ENCODE results near the gene ANTKMT.

The ANTKMT gene

GRCh38 chr16:766820-767640, 46.1 kb downstream of the ANTKMT start:
- no peak overlapping the region for H3K4me3 ChIP-seq (ENCODE audit: low read length)
- H3K27me3 ChIP-seq (ENCODE audit: insufficient read depth, low read length, poor library complexity), result no peaks in the 10 kb centered on the region
- H2BK15ac ChIP-seq (replicated peaks; ENCODE audit: low read depth), result no peak overlapping the region
- H2AK5ac ChIP-seq (ENCODE audit: low read length), result no peak overlapping the region
- DNase-seq, result no peak
- no peaks in the 10 kb centered on the region for H3K4me1 ChIP-seq (ENCODE audit: control insufficient read depth, low read depth, low read length)
- no peaks in the 10 kb centered on the region for H3K79me2 ChIP-seq (ENCODE audit: control insufficient read depth, insufficient read depth, low read length)
- no CpG with 5 or more reads among the region's 48 CpGs for WGBS (ENCODE audit: extremely low coverage, insufficient coverage, low lambda C conversion rate)
- H3K4ac ChIP-seq (ENCODE audit: low read depth, low read length), result no peak overlapping the region
- no peak overlapping the region for H3K4me2 ChIP-seq (ENCODE audit: low read length)
- H3K27ac ChIP-seq (ENCODE audit: low read depth, low read length), result no peak overlapping the region
- no peaks in the 10 kb centered on the region for H3K79me1 ChIP-seq (ENCODE audit: low read length)
- H2BK5ac ChIP-seq (ENCODE audit: low read length), result no peak overlapping the region
- H3K23ac ChIP-seq (ENCODE audit: low read length), result no peak overlapping the region
- no peaks in the 10 kb centered on the region for H3K36me3 ChIP-seq (ENCODE audit: control insufficient read depth, insufficient read depth, low read length)
- H4K8ac ChIP-seq (ENCODE audit: low read depth, low read length), result no peak overlapping the region
- H3K18ac ChIP-seq (ENCODE audit: low read length), result no peak overlapping the region
- H3K56ac ChIP-seq (ENCODE audit: low read length), result no peak overlapping the region
- no peak overlapping the region for H3K9ac ChIP-seq (ENCODE audit: low read length)
- H4K5ac ChIP-seq (ENCODE audit: low read length), result no peak overlapping the region
- H2BK120ac ChIP-seq (ENCODE audit: low read depth, low read length), result no peak overlapping the region

- no peak overlapping the region for H2BK120ac ChIP-seq (ENCODE audit: low read depth, low read length)
- no peak overlapping the region for H4K8ac ChIP-seq (ENCODE audit: low read depth, low read length)
- no peak overlapping the region for H3K18ac ChIP-seq (ENCODE audit: low read length)
- H3K79me1 ChIP-seq (ENCODE audit: low read length), result no peaks in the 10 kb centered on the region
- no CpG with 5 or more reads among the region's 38 CpGs for WGBS (ENCODE audit: extremely low coverage, insufficient coverage, low lambda C conversion rate)
- no peaks in the 10 kb centered on the region for H3K27me3 ChIP-seq (ENCODE audit: insufficient read depth, low read length, poor library complexity)
- no peak overlapping the region for H3K4me2 ChIP-seq (ENCODE audit: low read length)
- no peak overlapping the region for H2BK5ac ChIP-seq (ENCODE audit: low read length)
- no peaks in the 10 kb centered on the region for H3K79me2 ChIP-seq (ENCODE audit: control insufficient read depth, insufficient read depth, low read length)
- H3K36me3 ChIP-seq (ENCODE audit: control insufficient read depth, insufficient read depth, low read length), result no peaks in the 10 kb centered on the region
- no peak overlapping the region for H3K27ac ChIP-seq (ENCODE audit: low read depth, low read length)
- H3K4me3 ChIP-seq (ENCODE audit: low read length), result no peak overlapping the region
- DNase-seq, result no peak
- H3K4ac ChIP-seq (ENCODE audit: low read depth, low read length), result no peak overlapping the region
- no peak overlapping the region for H3K23ac ChIP-seq (ENCODE audit: low read length)
- no peak overlapping the region for H2AK5ac ChIP-seq (ENCODE audit: low read length)
- H3K9ac ChIP-seq (ENCODE audit: low read length), result no peak overlapping the region
- H4K5ac ChIP-seq (ENCODE audit: low read length), result no peak overlapping the region
- H3K4me1 ChIP-seq (ENCODE audit: control insufficient read depth, low read depth, low read length), result no peaks in the 10 kb centered on the region
- H3K56ac ChIP-seq (ENCODE audit: low read length), result no peak overlapping the region
- H2BK15ac ChIP-seq (replicated peaks; ENCODE audit: low read depth), result no peak overlapping the region
These were observed 46.8 kb downstream of the ANTKMT start for GRCh38 chr16:767743-768235.

- no peak overlapping the region for H3K18ac ChIP-seq (ENCODE audit: low read length)
- H4K5ac ChIP-seq (ENCODE audit: low read length), result no peak overlapping the region
- no peak overlapping the region for H3K27ac ChIP-seq (ENCODE audit: low read depth, low read length)
- no peak overlapping the region for H3K23ac ChIP-seq (ENCODE audit: low read length)
- no peak overlapping the region for H2BK120ac ChIP-seq (ENCODE audit: low read depth, low read length)
- no peak overlapping the region for H4K8ac ChIP-seq (ENCODE audit: low read depth, low read length)
- H3K4ac ChIP-seq (ENCODE audit: low read depth, low read length), result no peak overlapping the region
- no peaks in the 10 kb centered on the region for H3K79me1 ChIP-seq (ENCODE audit: low read length)
- H3K36me3 ChIP-seq (ENCODE audit: control insufficient read depth, insufficient read depth, low read length), result no peaks in the 10 kb centered on the region
- no peak overlapping the region for H3K4me3 ChIP-seq (ENCODE audit: low read length)
- DNase-seq, result no peak
- no peak overlapping the region for H3K56ac ChIP-seq (ENCODE audit: low read length)
- no peak overlapping the region for H3K9ac ChIP-seq (ENCODE audit: low read length)
- no peak overlapping the region for H2BK15ac ChIP-seq (replicated peaks; ENCODE audit: low read depth)
- no peak overlapping the region for H2AK5ac ChIP-seq (ENCODE audit: low read length)
- no peak overlapping the region for H3K4me2 ChIP-seq (ENCODE audit: low read length)
- H3K79me2 ChIP-seq (ENCODE audit: control insufficient read depth, insufficient read depth, low read length), result no peaks in the 10 kb centered on the region
- no CpG with 5 or more reads among the region's 21 CpGs for WGBS (ENCODE audit: extremely low coverage, insufficient coverage, low lambda C conversion rate)
- H3K4me1 ChIP-seq (ENCODE audit: control insufficient read depth, low read depth, low read length), result no peaks in the 10 kb centered on the region
- H2BK5ac ChIP-seq (ENCODE audit: low read length), result no peak overlapping the region
- no peaks in the 10 kb centered on the region for H3K27me3 ChIP-seq (ENCODE audit: insufficient read depth, low read length, poor library complexity)
These were observed 47.5 kb downstream of the ANTKMT start for GRCh38 chr16:768428-768827.

GRCh38 chr16:769184-769784, 48.3 kb downstream of the ANTKMT start:
- Histone ChIP-seq H3K79me2 (ENCODE audit: control insufficient read depth, insufficient read depth, low read length) (no peaks in the 10 kb centered on the region), H3K4me2 (ENCODE audit: low read length) (no peak overlapping the region), H3K4me1 (ENCODE audit: control insufficient read depth, low read depth, low read length) (no peaks in the 10 kb centered on the region), H3K56ac (ENCODE audit: low read length) (peak overlapping the region; percentile 34), H3K23ac (ENCODE audit: low read length) (no peak overlapping the region), H2AK5ac (ENCODE audit: low read length) (no peak overlapping the region), H3K4me3 (ENCODE audit: low read length) (no peak overlapping the region), H2BK120ac (ENCODE audit: low read depth, low read length) (no peak overlapping the region), H2BK5ac (ENCODE audit: low read length) (no peak overlapping the region), H4K5ac (ENCODE audit: low read length) (no peak overlapping the region), H3K27ac (ENCODE audit: low read depth, low read length) (no peak overlapping the region), H3K36me3 (ENCODE audit: control insufficient read depth, insufficient read depth, low read length) (no peaks in the 10 kb centered on the region), H3K18ac (ENCODE audit: low read length) (no peak overlapping the region), H3K79me1 (ENCODE audit: low read length) (no peaks in the 10 kb centered on the region), H3K4ac (ENCODE audit: low read depth, low read length) (no peak overlapping the region), H2BK15ac (replicated peaks; ENCODE audit: low read depth) (no peak overlapping the region), H3K27me3 (ENCODE audit: insufficient read depth, low read length, poor library complexity) (no peaks in the 10 kb centered on the region), H4K8ac (ENCODE audit: low read depth, low read length) (no peak overlapping the region), H3K9ac (ENCODE audit: low read length) (no peak overlapping the region)
- peak; percentile 37 for DNase-seq
- WGBS (ENCODE audit: extremely low coverage, insufficient coverage, low lambda C conversion rate), result no CpG with 5 or more reads among the region's 20 CpGs

GRCh38 chr16:769934-770333, 49.0 kb downstream of the ANTKMT start:
- no CpG with 5 or more reads among the region's 19 CpGs for WGBS (ENCODE audit: extremely low coverage, insufficient coverage, low lambda C conversion rate)
- Histone ChIP-seq H2BK120ac (ENCODE audit: low read depth, low read length) (no peak overlapping the region), H3K9ac (ENCODE audit: low read length) (no peak overlapping the region), H2BK15ac (replicated peaks; ENCODE audit: low read depth) (no peak overlapping the region), H3K4ac (ENCODE audit: low read depth, low read length) (no peak overlapping the region), H3K27me3 (ENCODE audit: insufficient read depth, low read length, poor library complexity) (no peaks in the 10 kb centered on the region), H2BK5ac (ENCODE audit: low read length) (no peak overlapping the region), H3K79me2 (ENCODE audit: control insufficient read depth, insufficient read depth, low read length) (no peaks in the 10 kb centered on the region), H3K27ac (ENCODE audit: low read depth, low read length) (no peak overlapping the region), H3K36me3 (ENCODE audit: control insufficient read depth, insufficient read depth, low read length) (no peaks in the 10 kb centered on the region), H4K8ac (ENCODE audit: low read depth, low read length) (no peak overlapping the region), H3K4me2 (ENCODE audit: low read length) (no peak overlapping the region), H2AK5ac (ENCODE audit: low read length) (no peak overlapping the region), H3K4me3 (ENCODE audit: low read length) (no peak overlapping the region), H3K23ac (ENCODE audit: low read length) (no peak overlapping the region), H3K56ac (ENCODE audit: low read length) (no peak overlapping the region), H3K18ac (ENCODE audit: low read length) (no peak overlapping the region), H3K79me1 (ENCODE audit: low read length) (no peaks in the 10 kb centered on the region), H4K5ac (ENCODE audit: low read length) (no peak overlapping the region), H3K4me1 (ENCODE audit: control insufficient read depth, low read depth, low read length) (no peaks in the 10 kb centered on the region)
- no peak for DNase-seq

All from mesendoderm (in vitro differentiated cells).